ENCODE data around the gene DDX56. TPM values are rescaled to one million over a fixed set of nuclear protein-coding genes. Genes with fewer than 3 reads are reported as not detected.

The DDX56 gene
- total and polyA plus RNA-seq, 9 of the 15 experiments (the other 6 are each of a cell fraction or from before 2014, with no cell fraction given) = 33.0 to 145 (median 102) TPM

DNA sequence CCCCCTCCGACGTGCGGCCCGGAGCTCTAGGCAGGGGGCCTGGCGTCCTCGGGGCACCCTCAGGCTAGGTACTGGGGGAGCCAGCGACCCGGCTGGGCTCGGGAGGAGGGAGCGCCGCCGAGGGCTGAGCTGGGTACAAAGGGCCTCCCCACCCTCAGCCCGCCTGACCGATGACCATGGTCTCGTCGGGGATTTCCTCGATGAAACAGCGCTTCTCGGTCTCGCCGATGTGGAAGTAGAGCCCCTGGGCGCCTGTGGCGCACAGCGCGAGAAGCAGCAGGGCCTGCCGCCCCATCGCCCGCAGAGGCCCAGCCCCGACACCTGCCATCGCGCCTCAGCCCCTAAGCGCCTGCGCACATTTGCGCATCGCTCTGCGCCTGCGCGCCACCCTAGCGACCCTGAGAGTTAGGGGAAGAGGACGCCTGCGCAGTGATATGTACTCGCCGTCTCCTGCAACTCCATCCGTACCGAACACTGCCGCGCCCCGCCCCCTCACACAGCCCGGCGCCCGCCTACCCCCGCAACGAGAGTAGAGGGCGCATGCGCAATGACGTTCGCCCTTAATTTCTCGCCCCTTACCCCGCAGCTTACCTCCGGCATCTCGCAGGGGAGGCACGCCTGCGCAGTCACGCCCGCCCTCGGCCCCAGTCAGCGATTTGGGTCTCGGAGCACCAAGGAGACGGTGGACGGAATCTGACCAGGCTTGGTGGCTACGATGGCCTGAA, 8.3 kb upstream of the DDX56 start, which contains the start of gene TMED4 (continued):
- TF ChIP-seq, protein P1, sequence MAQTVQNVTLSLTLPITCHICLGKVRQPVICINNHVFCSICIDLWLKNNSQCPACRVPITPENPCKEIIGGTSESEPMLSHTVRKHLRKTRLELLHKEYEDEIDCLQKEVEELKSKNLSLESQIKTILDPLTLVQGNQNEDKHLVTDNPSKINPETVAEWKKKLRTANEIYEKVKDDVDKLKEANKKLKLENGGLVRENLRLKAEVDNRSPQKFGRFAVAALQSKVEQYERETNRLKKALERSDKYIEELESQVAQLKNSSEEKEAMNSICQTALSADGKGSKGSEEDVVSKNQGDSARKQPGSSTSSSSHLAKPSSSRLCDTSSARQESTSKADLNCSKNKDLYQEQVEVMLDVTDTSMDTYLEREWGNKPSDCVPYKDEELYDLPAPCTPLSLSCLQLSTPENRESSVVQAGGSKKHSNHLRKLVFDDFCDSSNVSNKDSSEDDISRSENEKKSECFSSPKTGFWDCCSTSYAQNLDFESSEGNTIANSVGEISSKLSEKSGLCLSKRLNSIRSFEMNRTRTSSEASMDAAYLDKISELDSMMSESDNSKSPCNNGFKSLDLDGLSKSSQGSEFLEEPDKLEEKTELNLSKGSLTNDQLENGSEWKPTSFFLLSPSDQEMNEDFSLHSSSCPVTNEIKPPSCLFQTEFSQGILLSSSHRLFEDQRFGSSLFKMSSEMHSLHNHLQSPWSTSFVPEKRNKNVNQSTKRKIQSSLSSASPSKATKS (CRISPR knock-in tag; IDR thresholded peaks at IDR 0.05) = 0 out of 2 replicates have a peak, but pooled peaks have one; percentile 41
- TF ChIP-seq, protein P2, sequence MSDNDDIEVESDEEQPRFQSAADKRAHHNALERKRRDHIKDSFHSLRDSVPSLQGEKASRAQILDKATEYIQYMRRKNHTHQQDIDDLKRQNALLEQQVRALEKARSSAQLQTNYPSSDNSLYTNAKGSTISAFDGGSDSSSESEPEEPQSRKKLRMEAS (CRISPR knock-in tag; IDR thresholded peaks at IDR 0.05) = peak; percentile 45; the same call in 1 of the 2 replicates
- TF ChIP-seq, protein P3, sequence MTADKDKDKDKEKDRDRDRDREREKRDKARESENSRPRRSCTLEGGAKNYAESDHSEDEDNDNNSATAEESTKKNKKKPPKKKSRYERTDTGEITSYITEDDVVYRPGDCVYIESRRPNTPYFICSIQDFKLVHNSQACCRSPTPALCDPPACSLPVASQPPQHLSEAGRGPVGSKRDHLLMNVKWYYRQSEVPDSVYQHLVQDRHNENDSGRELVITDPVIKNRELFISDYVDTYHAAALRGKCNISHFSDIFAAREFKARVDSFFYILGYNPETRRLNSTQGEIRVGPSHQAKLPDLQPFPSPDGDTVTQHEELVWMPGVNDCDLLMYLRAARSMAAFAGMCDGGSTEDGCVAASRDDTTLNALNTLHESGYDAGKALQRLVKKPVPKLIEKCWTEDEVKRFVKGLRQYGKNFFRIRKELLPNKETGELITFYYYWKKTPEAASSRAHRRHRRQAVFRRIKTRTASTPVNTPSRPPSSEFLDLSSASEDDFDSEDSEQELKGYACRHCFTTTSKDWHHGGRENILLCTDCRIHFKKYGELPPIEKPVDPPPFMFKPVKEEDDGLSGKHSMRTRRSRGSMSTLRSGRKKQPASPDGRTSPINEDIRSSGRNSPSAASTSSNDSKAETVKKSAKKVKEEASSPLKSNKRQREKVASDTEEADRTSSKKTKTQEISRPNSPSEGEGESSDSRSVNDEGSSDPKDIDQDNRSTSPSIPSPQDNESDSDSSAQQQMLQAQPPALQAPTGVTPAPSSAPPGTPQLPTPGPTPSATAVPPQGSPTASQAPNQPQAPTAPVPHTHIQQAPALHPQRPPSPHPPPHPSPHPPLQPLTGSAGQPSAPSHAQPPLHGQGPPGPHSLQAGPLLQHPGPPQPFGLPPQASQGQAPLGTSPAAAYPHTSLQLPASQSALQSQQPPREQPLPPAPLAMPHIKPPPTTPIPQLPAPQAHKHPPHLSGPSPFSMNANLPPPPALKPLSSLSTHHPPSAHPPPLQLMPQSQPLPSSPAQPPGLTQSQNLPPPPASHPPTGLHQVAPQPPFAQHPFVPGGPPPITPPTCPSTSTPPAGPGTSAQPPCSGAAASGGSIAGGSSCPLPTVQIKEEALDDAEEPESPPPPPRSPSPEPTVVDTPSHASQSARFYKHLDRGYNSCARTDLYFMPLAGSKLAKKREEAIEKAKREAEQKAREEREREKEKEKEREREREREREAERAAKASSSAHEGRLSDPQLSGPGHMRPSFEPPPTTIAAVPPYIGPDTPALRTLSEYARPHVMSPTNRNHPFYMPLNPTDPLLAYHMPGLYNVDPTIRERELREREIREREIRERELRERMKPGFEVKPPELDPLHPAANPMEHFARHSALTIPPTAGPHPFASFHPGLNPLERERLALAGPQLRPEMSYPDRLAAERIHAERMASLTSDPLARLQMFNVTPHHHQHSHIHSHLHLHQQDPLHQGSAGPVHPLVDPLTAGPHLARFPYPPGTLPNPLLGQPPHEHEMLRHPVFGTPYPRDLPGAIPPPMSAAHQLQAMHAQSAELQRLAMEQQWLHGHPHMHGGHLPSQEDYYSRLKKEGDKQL (CRISPR knock-in tag; IDR thresholded peaks at IDR 0.05; ENCODE audit: borderline replicate concordance) = no peak
- TF ChIP-seq, protein P4, sequence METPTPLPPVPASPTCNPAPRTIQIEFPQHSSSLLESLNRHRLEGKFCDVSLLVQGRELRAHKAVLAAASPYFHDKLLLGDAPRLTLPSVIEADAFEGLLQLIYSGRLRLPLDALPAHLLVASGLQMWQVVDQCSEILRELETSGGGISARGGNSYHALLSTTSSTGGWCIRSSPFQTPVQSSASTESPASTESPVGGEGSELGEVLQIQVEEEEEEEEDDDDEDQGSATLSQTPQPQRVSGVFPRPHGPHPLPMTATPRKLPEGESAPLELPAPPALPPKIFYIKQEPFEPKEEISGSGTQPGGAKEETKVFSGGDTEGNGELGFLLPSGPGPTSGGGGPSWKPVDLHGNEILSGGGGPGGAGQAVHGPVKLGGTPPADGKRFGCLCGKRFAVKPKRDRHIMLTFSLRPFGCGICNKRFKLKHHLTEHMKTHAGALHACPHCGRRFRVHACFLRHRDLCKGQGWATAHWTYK (CRISPR knock-in tag; IDR thresholded peaks at IDR 0.05) = no peak
- no peak for TF ChIP-seq RAD21 (CRISPR knock-in tag; conservative IDR thresholded peaks at IDR 0.05 in 1 of 2, IDR thresholded peaks at IDR 0.05 in 1 of 2)
- TF ChIP-seq POLR2H (tag; IDR thresholded peaks at IDR 0.05; ENCODE audit: low read depth) = peak; percentile 73
- TF ChIP-seq, protein P5, sequence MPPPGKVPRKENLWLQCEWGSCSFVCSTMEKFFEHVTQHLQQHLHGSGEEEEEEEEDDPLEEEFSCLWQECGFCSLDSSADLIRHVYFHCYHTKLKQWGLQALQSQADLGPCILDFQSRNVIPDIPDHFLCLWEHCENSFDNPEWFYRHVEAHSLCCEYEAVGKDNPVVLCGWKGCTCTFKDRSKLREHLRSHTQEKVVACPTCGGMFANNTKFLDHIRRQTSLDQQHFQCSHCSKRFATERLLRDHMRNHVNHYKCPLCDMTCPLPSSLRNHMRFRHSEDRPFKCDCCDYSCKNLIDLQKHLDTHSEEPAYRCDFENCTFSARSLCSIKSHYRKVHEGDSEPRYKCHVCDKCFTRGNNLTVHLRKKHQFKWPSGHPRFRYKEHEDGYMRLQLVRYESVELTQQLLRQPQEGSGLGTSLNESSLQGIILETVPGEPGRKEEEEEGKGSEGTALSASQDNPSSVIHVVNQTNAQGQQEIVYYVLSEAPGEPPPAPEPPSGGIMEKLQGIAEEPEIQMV (tag; conservative IDR thresholded peaks at IDR 0.05; ENCODE audit: low read depth) = no peak
- TF ChIP-seq PHTF2 (CRISPR knock-in tag; IDR thresholded peaks at IDR 0.05) = no peak
- TF ChIP-seq FOXM1 (IDR thresholded peaks at IDR 0.05; ENCODE audit: low read depth) = no peak
- TF ChIP-seq FOXM1 (CRISPR knock-in tag; IDR thresholded peaks at IDR 0.05; ENCODE audit: low read depth) = 0 out of 2 replicates have a peak, but pooled peaks have one; percentile 2
- TF ChIP-seq, protein P6, sequence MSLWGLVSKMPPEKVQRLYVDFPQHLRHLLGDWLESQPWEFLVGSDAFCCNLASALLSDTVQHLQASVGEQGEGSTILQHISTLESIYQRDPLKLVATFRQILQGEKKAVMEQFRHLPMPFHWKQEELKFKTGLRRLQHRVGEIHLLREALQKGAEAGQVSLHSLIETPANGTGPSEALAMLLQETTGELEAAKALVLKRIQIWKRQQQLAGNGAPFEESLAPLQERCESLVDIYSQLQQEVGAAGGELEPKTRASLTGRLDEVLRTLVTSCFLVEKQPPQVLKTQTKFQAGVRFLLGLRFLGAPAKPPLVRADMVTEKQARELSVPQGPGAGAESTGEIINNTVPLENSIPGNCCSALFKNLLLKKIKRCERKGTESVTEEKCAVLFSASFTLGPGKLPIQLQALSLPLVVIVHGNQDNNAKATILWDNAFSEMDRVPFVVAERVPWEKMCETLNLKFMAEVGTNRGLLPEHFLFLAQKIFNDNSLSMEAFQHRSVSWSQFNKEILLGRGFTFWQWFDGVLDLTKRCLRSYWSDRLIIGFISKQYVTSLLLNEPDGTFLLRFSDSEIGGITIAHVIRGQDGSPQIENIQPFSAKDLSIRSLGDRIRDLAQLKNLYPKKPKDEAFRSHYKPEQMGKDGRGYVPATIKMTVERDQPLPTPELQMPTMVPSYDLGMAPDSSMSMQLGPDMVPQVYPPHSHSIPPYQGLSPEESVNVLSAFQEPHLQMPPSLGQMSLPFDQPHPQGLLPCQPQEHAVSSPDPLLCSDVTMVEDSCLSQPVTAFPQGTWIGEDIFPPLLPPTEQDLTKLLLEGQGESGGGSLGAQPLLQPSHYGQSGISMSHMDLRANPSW (CRISPR knock-in tag; IDR thresholded peaks at IDR 0.05) = peak; percentile 84; the same call in 1 of the 2 replicates
- TF ChIP-seq RNF2 (IDR thresholded peaks at IDR 0.05) = no peak
